CD4-positive, alpha-beta T cell (primary cell): ENCODE data around the gene ACBD6. TPM values are rescaled to one million over a fixed set of nuclear protein-coding genes. Genes with fewer than 3 reads are reported as not detected.

Experiments used
- ATAC-seq: fragments of 200-7000 bp; cut with Tn5 transposase; one replicate; pipeline ENCODE4 v1.10.0; 2022; ENCODE audit warnings: mild to moderate bottlenecking; ENCODE audit not compliant: poor library complexity
- CTCF ChIA-PET: fragments of 350-600 bp; sonication (Branson Sonifier 250); formaldehyde crosslinking; loops from one replicate; lab custom pipeline; 2021; ENCODE audit warnings: antibody characterized with exemption, inconsistent platforms; lab: Charles Lee
- POLR2A ChIA-PET: fragments of 350-600 bp; sonication (Branson Sonifier 250); formaldehyde crosslinking; loops from one replicate; lab custom pipeline; 2021; ENCODE audit warnings: antibody characterized with exemption, inconsistent platforms; lab: Charles Lee
- DNase-seq, 14 experiments: peaks; one replicate each; pipeline ENCODE4 v3.0.0-alpha.2; 2013 to 2020; ENCODE audit warnings: mixed read lengths in 2 of 14
- H3K27ac ChIP-seq, 2 donors: one replicate each; pipeline versions ENCODE4 v1.5.1 to v1.7.0; 2013; ENCODE audit warnings: low read length in 2 of 2, low read depth in 1 of 2, mild to moderate bottlenecking in 1 of 2
- H3K27me3 ChIP-seq, 2 experiments: 1 replicate in 1 of 2; 2 replicates in 1 of 2; pipeline versions ENCODE4 v1.6.1 to v1.7.0; 2013; ENCODE audit warnings: low read length in 2 of 2, control low read depth in 1 of 2, mild to moderate bottlenecking in 1 of 2, moderate library complexity in 1 of 2; ENCODE audit not compliant: insufficient read depth in 2 of 2, control insufficient read depth in 1 of 2
- H3K36me3 ChIP-seq: one replicate; pipeline ENCODE4 v1.6.1; 2013; ENCODE audit warnings: low read length, control low read depth; ENCODE audit not compliant: insufficient read depth
- H3K4me1 ChIP-seq: one replicate; pipeline ENCODE4 v1.6.1; 2013; ENCODE audit warnings: low read length, control low read depth; ENCODE audit not compliant: insufficient read depth
- H3K4me3 ChIP-seq: one replicate; pipeline ENCODE4 v1.5.1; 2013; ENCODE audit warnings: mild to moderate bottlenecking, low read length, moderate library complexity
- H3K9me3 ChIP-seq, 2 experiments: 1 replicate in 1 of 2; 2 replicates in 1 of 2; pipeline versions ENCODE4 v1.6.1 to v1.7.0; 2013; ENCODE audit warnings: low read length in 2 of 2, mild to moderate bottlenecking in 2 of 2, control low read depth in 1 of 2, moderate library complexity in 1 of 2; ENCODE audit not compliant: control insufficient read depth in 1 of 2, insufficient read depth in 1 of 2
- H3K27ac Mint-ChIP-seq: one replicate; pipeline ENCODE4 v1.8.0; 2020; ENCODE audit warnings: mixed read lengths
- H3K27me3 Mint-ChIP-seq: one replicate; pipeline ENCODE4 v1.8.0; 2021; ENCODE audit warnings: mixed read lengths
- H3K36me3 Mint-ChIP-seq: one replicate; pipeline ENCODE4 v1.8.0; 2021; ENCODE audit warnings: low read depth, mixed read lengths
- H3K4me1 Mint-ChIP-seq: one replicate; pipeline ENCODE4 v1.8.0; 2021; ENCODE audit warnings: low read depth, mixed read lengths
- H3K4me3 Mint-ChIP-seq: one replicate; pipeline ENCODE4 v1.8.0; 2020; ENCODE audit warnings: mild to moderate bottlenecking, mixed read lengths
- H3K9me3 Mint-ChIP-seq: one replicate; pipeline ENCODE4 v1.8.0; 2020; ENCODE audit warnings: mixed read lengths
- CTCF ChIP-seq: fragments of 200-600 bp; IDR thresholded peaks from one replicate; pipeline ENCODE4 v1.8.0; 2022; ENCODE audit warnings: antibody characterized with exemption, mild to moderate bottlenecking
- intact Hi-C, 2 experiments: fragments of 100-400 bp; cut with DNase I in 1 of 2; cut with micrococcal nuclease in 1 of 2; formaldehyde crosslinking; loops; one replicate each; pipeline versions ENCODE4 v1.15.1 to v1.9.0; 2023 to 2025; cut with DNase I, micrococcal nuclease
- total RNA-seq, 174 experiments: library from RNA in 2 of 174; stranded (reverse) in 2 of 174; gene quantifications; one replicate each; pipeline ENCODE4 v1.2.3 and lab custom pipeline; 2021 to 2026

The ACBD6 gene
- total RNA-seq, 2 experiments from 2014 or later = 28.2 to 28.8 TPM

GRCh38 chr1:180269645-180270529, 232.5 kb downstream of the ACBD6 start:
- H3K27me3 Mint-ChIP-seq = no peaks in the 10 kb centered on the region
- no peaks in the 10 kb centered on the region for H3K9me3 Mint-ChIP-seq
- TF ChIP-seq CTCF = no peak
- no peak overlapping the region for H3K4me3 Mint-ChIP-seq
- no peaks in the 10 kb centered on the region for H3K4me1 Mint-ChIP-seq
- Histone ChIP-seq H3K9me3 (no peaks in the 10 kb centered on the region), H3K4me3 (no peak overlapping the region), H3K27ac (no peak overlapping the region), H3K36me3 (peaks cover 3% of the 10 kb centered on the region), H3K27me3 (no peaks in the 10 kb centered on the region), H3K4me1 (no peaks in the 10 kb centered on the region)
- no peak overlapping the region for H3K27ac Mint-ChIP-seq
- POLR2A ChIA-PET = no interaction called here
- CTCF ChIA-PET = interaction anchor here (0.6 to 1.5 kb wide), 2 partner anchors 10 to 28 kb away, joined by 3 read pairs; no protein-coding TSS in a partner anchor
- H3K36me3 Mint-ChIP-seq = peaks cover 4% of the 10 kb centered on the region
- intact Hi-C loops = no loop called here
- DNase-seq (peak in 1 of 14 experiments; percentile 7), ATAC-seq (no peak)

- POLR2A ChIA-PET = no interaction called here
- no peak overlapping the region for H3K27ac Mint-ChIP-seq
- Histone ChIP-seq H3K9me3 (no peaks in the 10 kb centered on the region), H3K4me3 (no peak overlapping the region), H3K36me3 (no peaks in the 10 kb centered on the region), H3K4me1 (no peaks in the 10 kb centered on the region), H3K27me3 (no peaks in the 10 kb centered on the region), H3K27ac (no peak overlapping the region)
- CTCF ChIA-PET = no interaction called here
- intact Hi-C loops = no loop called here
- H3K4me3 Mint-ChIP-seq = no peak overlapping the region
- TF ChIP-seq CTCF = no peak
- ATAC-seq (no peak), DNase-seq (no peak)
- H3K9me3 Mint-ChIP-seq = no peaks in the 10 kb centered on the region
- no peaks in the 10 kb centered on the region for H3K27me3 Mint-ChIP-seq
- no peaks in the 10 kb centered on the region for H3K36me3 Mint-ChIP-seq
- no peaks in the 10 kb centered on the region for H3K4me1 Mint-ChIP-seq
Observed at GRCh38 chr1:180268556-180269075, 233.8 kb downstream of the ACBD6 start.

- H3K4me3 Mint-ChIP-seq = no peak overlapping the region
- H3K9me3 Mint-ChIP-seq = no peaks in the 10 kb centered on the region
- H3K27ac Mint-ChIP-seq = no peak overlapping the region
- Histone ChIP-seq H3K4me3 (no peak overlapping the region), H3K27ac (no peak overlapping the region), H3K4me1 (no peaks in the 10 kb centered on the region), H3K9me3 (no peaks in the 10 kb centered on the region), H3K27me3 (no peaks in the 10 kb centered on the region), H3K36me3 (no peaks in the 10 kb centered on the region)
- no peaks in the 10 kb centered on the region for H3K4me1 Mint-ChIP-seq
- H3K27me3 Mint-ChIP-seq = no peaks in the 10 kb centered on the region
- no peaks in the 10 kb centered on the region for H3K36me3 Mint-ChIP-seq
- ATAC-seq (no peak), DNase-seq (no peak)
- TF ChIP-seq CTCF = no peak
- ChIA-PET POLR2A (no interaction called here), CTCF (no interaction called here)
- intact Hi-C loops = no loop called here
Observed at GRCh38 chr1:180267761-180268555, 234.4 kb downstream of the ACBD6 start.
